ENCODE results near the gene SUGP1. TPM values are rescaled to one million over a fixed set of nuclear protein-coding genes. Genes with fewer than 3 reads are reported as not detected.

Gene SUGP1
- total RNA-seq, 1 donor from 2014 or later: 59.1 TPM

GRCh38 chr19:19257836-19258588 is 62.3 kb downstream of the SUGP1 start:
- no peak for TF ChIP-seq EZH2 (IDR thresholded peaks at IDR 0.05; ENCODE audit: insufficient read depth, low read length)
- TF ChIP-seq, protein P1, sequence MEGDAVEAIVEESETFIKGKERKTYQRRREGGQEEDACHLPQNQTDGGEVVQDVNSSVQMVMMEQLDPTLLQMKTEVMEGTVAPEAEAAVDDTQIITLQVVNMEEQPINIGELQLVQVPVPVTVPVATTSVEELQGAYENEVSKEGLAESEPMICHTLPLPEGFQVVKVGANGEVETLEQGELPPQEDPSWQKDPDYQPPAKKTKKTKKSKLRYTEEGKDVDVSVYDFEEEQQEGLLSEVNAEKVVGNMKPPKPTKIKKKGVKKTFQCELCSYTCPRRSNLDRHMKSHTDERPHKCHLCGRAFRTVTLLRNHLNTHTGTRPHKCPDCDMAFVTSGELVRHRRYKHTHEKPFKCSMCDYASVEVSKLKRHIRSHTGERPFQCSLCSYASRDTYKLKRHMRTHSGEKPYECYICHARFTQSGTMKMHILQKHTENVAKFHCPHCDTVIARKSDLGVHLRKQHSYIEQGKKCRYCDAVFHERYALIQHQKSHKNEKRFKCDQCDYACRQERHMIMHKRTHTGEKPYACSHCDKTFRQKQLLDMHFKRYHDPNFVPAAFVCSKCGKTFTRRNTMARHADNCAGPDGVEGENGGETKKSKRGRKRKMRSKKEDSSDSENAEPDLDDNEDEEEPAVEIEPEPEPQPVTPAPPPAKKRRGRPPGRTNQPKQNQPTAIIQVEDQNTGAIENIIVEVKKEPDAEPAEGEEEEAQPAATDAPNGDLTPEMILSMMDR (IDR thresholded peaks at IDR 0.05; ENCODE audit: insufficient read depth, low read depth, low read length): no peak

GRCh38 chr19:19257137-19257536 is 63.2 kb downstream of the SUGP1 start:
- peaks cover 3% of the 10 kb centered on the region for H3K4me1 Mint-ChIP-seq (ENCODE audit: low read depth, unreplicated experiment)
- H3K4me1 ChIP-seq (ENCODE audit: insufficient read depth, low read length): no peaks in the 10 kb centered on the region
- FAIRE-seq: no peak
- peaks cover 3% of the 10 kb centered on the region for H3K9me3 ChIP-seq (ENCODE audit: insufficient read depth, low read depth, low read length)
- no peak overlapping the region for H3K4me3 ChIP-seq (ENCODE audit: insufficient read depth, low read depth, low read length)
- H3K27me3 Mint-ChIP-seq (ENCODE audit: low read depth, unreplicated experiment): peaks cover 44% of the 10 kb centered on the region
- H3K36me3 ChIP-seq (ENCODE audit: insufficient read depth, low read length): no peaks in the 10 kb centered on the region
- H3K27ac Mint-ChIP-seq (ENCODE audit: unreplicated experiment): no peak overlapping the region
- peaks cover 7% of the 10 kb centered on the region for H3K27me3 ChIP-seq (ENCODE audit: insufficient read depth, low read length)
- no peak overlapping the region for H3K4me3 Mint-ChIP-seq (ENCODE audit: unreplicated experiment)
- H3K9me3 Mint-ChIP-seq (ENCODE audit: unreplicated experiment): peaks cover 6% of the 10 kb centered on the region
- no peaks in the 10 kb centered on the region for H4K20me1 ChIP-seq (ENCODE audit: insufficient read depth, low read length)
- no peaks in the 10 kb centered on the region for H3K79me2 ChIP-seq (ENCODE audit: insufficient read depth, low read length)
- DNase-seq (ENCODE audit: low read depth): no peak
- H3K9ac ChIP-seq (ENCODE audit: low read length): no peak overlapping the region
- peaks cover 1% of the 10 kb centered on the region for H3K36me3 Mint-ChIP-seq (ENCODE audit: low read depth, unreplicated experiment)
- TF ChIP-seq, protein P1 (IDR thresholded peaks at IDR 0.05; ENCODE audit: insufficient read depth, low read depth, low read length): no peak
- TF ChIP-seq EZH2 (IDR thresholded peaks at IDR 0.05; ENCODE audit: insufficient read depth, low read length): no peak
- H2AFZ ChIP-seq (ENCODE audit: low read depth, low read length): no peak overlapping the region
- no peak overlapping the region for H3K27ac ChIP-seq (ENCODE audit: low read depth, low read length)
- no peak overlapping the region for H3K4me2 ChIP-seq (ENCODE audit: low read length)

More at GRCh38 chr19:19257836-19258588, 62.3 kb downstream of the SUGP1 start:
- Histone ChIP-seq H3K4me1 (ENCODE audit: insufficient read depth, low read length) (no peaks in the 10 kb centered on the region), H3K27ac (ENCODE audit: low read depth, low read length) (no peak overlapping the region), H3K4me2 (ENCODE audit: low read length) (no peak overlapping the region), H3K79me2 (ENCODE audit: insufficient read depth, low read length) (no peaks in the 10 kb centered on the region), H3K27me3 (ENCODE audit: insufficient read depth, low read length) (peaks cover 15% of the 10 kb centered on the region), H4K20me1 (ENCODE audit: insufficient read depth, low read length) (no peaks in the 10 kb centered on the region), H3K9me3 (ENCODE audit: insufficient read depth, low read depth, low read length) (peaks cover 3% of the 10 kb centered on the region), H3K4me3 (ENCODE audit: insufficient read depth, low read depth, low read length) (no peak overlapping the region), H3K9ac (ENCODE audit: low read length) (no peak overlapping the region), H2AFZ (ENCODE audit: low read depth, low read length) (no peak overlapping the region), H3K36me3 (ENCODE audit: insufficient read depth, low read length) (no peaks in the 10 kb centered on the region)
- peaks cover 44% of the 10 kb centered on the region for H3K27me3 Mint-ChIP-seq (ENCODE audit: low read depth, unreplicated experiment)
- H3K36me3 Mint-ChIP-seq (ENCODE audit: low read depth, unreplicated experiment): peaks cover 1% of the 10 kb centered on the region
- H3K4me1 Mint-ChIP-seq (ENCODE audit: low read depth, unreplicated experiment): peaks cover 7% of the 10 kb centered on the region
- peaks cover 6% of the 10 kb centered on the region for H3K9me3 Mint-ChIP-seq (ENCODE audit: unreplicated experiment)
- no peak overlapping the region for H3K27ac Mint-ChIP-seq (ENCODE audit: unreplicated experiment)
- DNase-seq (ENCODE audit: low read depth) (no peak), FAIRE-seq (no peak)
- H3K4me3 Mint-ChIP-seq (ENCODE audit: unreplicated experiment): no peak overlapping the region

Measured in astrocyte (in vitro differentiated cells and primary cell).